HepG2 (cell line): ENCODE measurements around the gene ANKRD55. TPM values are rescaled to one million over a fixed set of nuclear protein-coding genes. Genes with fewer than 3 reads are reported as not detected.

Experiments
- ATAC-seq: fragments of 200-7000 bp; cut with Tn5 transposase; 3 replicates; pipeline ENCODE4 v1.9.1; 2020; ENCODE audit warnings: mild to moderate bottlenecking, moderate library complexity
- BruUV-seq: library from RNA; stranded (reverse); fragments of 400-500 nt; replicated peaks from 2 replicates; lab custom pipeline; 2021; lab: Mats Ljungman, UMichigan
- CTCF ChIA-PET: fragments of 300-600 bp; formaldehyde crosslinking; extraction: SDS; loops from one replicate; lab custom pipeline; 2021; ENCODE audit warnings: low total read pairs, inconsistent platforms, low intra/inter-chr PET ratio; lab: Yijun Ruan, JAX
- POLR2A ChIA-PET: fragments of 350-600 bp; sonication (Branson Sonifier 250); formaldehyde crosslinking; loops from one replicate; lab custom pipeline; 2020; ENCODE audit warnings: antibody characterized with exemption, inconsistent platforms; lab: Yijun Ruan, JAX
- DNase-seq: peaks from one replicate; pipeline ENCODE4 v3.0.0-alpha.2; 2015; ENCODE audit warnings: low spot score
- FAIRE-seq: peaks from 3 replicates; lab custom pipeline; 2011; peaks lifted over from hg19 to GRCh38; lab: Jason Lieb, UNC
- H2AFZ ChIP-seq: one replicate; pipeline ENCODE4 v1.6.1; 2011; ENCODE audit warnings: low read length, inconsistent platforms
- H3K27ac ChIP-seq: fragments of 300-600 bp; 3 replicates; pipeline ENCODE4 v1.8.0; 2011; ENCODE audit warnings: mixed run types, mild to moderate bottlenecking, mixed read lengths, low read length, inconsistent platforms; ENCODE audit not compliant: insufficient read depth; ENCODE audit errors: extremely low read length
- H3K27me3 ChIP-seq, 2 experiments: fragments of 200-600 bp in 1 of 2; 2 replicates in 1 of 2; 3 replicates in 1 of 2; pipeline versions ENCODE4 v1.6.0 to v1.8.0; 2011; ENCODE audit warnings: low read length in 2 of 2, mild to moderate bottlenecking in 2 of 2, moderate library complexity in 2 of 2, inconsistent platforms in 1 of 2; ENCODE audit not compliant: insufficient read depth in 2 of 2, control insufficient read depth in 1 of 2
- H3K36me3 ChIP-seq, 2 experiments: fragments of 200-600 bp in 1 of 2; replicated peaks in 1 of 2; 2 replicates in 1 of 2; 3 replicates in 1 of 2; pipeline versions ENCODE4 v1.5.1 to v1.8.0; 2011; ENCODE audit warnings: low read length in 2 of 2, inconsistent platforms in 1 of 2; ENCODE audit not compliant: insufficient read depth in 2 of 2, control insufficient read depth in 1 of 2
- H3K4me1 ChIP-seq: 2 replicates; pipeline ENCODE4 v1.5.1; 2012; ENCODE audit warnings: low read length, inconsistent platforms; ENCODE audit not compliant: insufficient read depth
- H3K4me2 ChIP-seq: 2 replicates; pipeline ENCODE4 v1.6.0; 2011; ENCODE audit warnings: low read depth, low read length, inconsistent platforms
- H3K4me3 ChIP-seq, 3 experiments: fragments of 200-600 bp in 1 of 3; sonication (generic), shearing (Covaris generic) in 1 of 3; replicated peaks in 1 of 3; 2 replicates each; pipeline ENCODE4 v1.5.1; 2011 to 2016; ENCODE audit warnings: low read length in 3 of 3, inconsistent platforms in 2 of 3, low read depth in 2 of 3, mild to moderate bottlenecking in 2 of 3, control low read depth in 1 of 3, mixed read lengths in 1 of 3; ENCODE audit not compliant: insufficient read depth in 1 of 3
- H3K79me2 ChIP-seq: one replicate; pipeline ENCODE4 v1.6.1; 2011; ENCODE audit warnings: low read length, inconsistent platforms; ENCODE audit not compliant: insufficient read depth
- H3K9ac ChIP-seq: 2 replicates; pipeline ENCODE4 v1.6.0; 2011; ENCODE audit warnings: mild to moderate bottlenecking, low read depth, low read length, inconsistent platforms; ENCODE audit not compliant: insufficient read depth
- H3K9me3 ChIP-seq: 2 replicates; pipeline ENCODE4 v1.5.1; 2012; ENCODE audit warnings: mild to moderate bottlenecking, low read length
- H4K20me1 ChIP-seq: 2 replicates; pipeline ENCODE4 v1.6.0; 2011; ENCODE audit warnings: inconsistent platforms, mild to moderate bottlenecking, low read length, moderate library complexity; ENCODE audit not compliant: insufficient read depth
- ARID3A ChIP-seq: IDR thresholded peaks from 2 replicates; pipeline ENCODE4 v1.6.1; 2012; ENCODE audit warnings: low read depth, low read length, improper control_type of control experiment
- CCDC6 ChIP-seq: sonication (generic); formaldehyde crosslinking; IDR thresholded peaks from 2 replicates; pipeline ENCODE4 v1.8.1; 2022; ENCODE audit warnings: mild to moderate bottlenecking, missing genetic modification reagents, moderate library complexity
- CREB1 ChIP-seq, 2 experiments: fragments of 450-650 bp in 1 of 2; IDR thresholded peaks; 2 replicates each; pipeline ENCODE4 v1.6.1; 2016 to 2017; ENCODE audit warnings: control low read depth in 1 of 2, mild to moderate bottlenecking in 1 of 2, missing compliant biosample characterization in 1 of 2, missing genetic modification characterization in 1 of 2
- CSRNP2 ChIP-seq: sonication (generic); formaldehyde crosslinking; conservative IDR thresholded peaks from 2 replicates; pipeline ENCODE4 v1.8.0; 2022; ENCODE audit warnings: low read depth, missing genetic modification reagents
- EP300 ChIP-seq, 3 experiments: sonication (generic) in 1 of 3; formaldehyde crosslinking in 1 of 3; IDR thresholded peaks; 2 replicates each; pipeline versions ENCODE4 v1.5.1 to v1.6.1; 2011 to 2020; ENCODE audit warnings: low read depth in 2 of 3, low read length in 2 of 3, borderline replicate concordance in 1 of 3, improper control_type of control experiment in 1 of 3, mild to moderate bottlenecking in 1 of 3, missing genetic modification reagents in 1 of 3, moderate library complexity in 1 of 3
- JARID2 ChIP-seq: sonication (generic); formaldehyde crosslinking; IDR thresholded peaks from 2 replicates; pipeline ENCODE4 v1.8.1; 2023; ENCODE audit warnings: missing genetic modification reagents, inconsistent platforms; ENCODE audit not compliant: insufficient replicate concordance
- NCOA2 ChIP-seq: sonication (generic); formaldehyde crosslinking; IDR thresholded peaks from 2 replicates; pipeline ENCODE4 v1.8.0; 2022; ENCODE audit warnings: inconsistent platforms
- NR3C1 ChIP-seq: sonication (generic); formaldehyde crosslinking; IDR thresholded peaks from 2 replicates; pipeline ENCODE4 v1.4.0; 2020; ENCODE audit warnings: missing genetic modification reagents
- SAP130 ChIP-seq: IDR thresholded peaks from 2 replicates; pipeline ENCODE4 v1.6.1; 2016; ENCODE audit warnings: low read depth
- SIX1 ChIP-seq: sonication (generic); formaldehyde crosslinking; IDR thresholded peaks from 2 replicates; pipeline ENCODE4 v1.4.0; 2020; ENCODE audit warnings: missing genetic modification reagents, borderline replicate concordance
- SOX13 ChIP-seq, 3 experiments: fragments of 450-650 bp in 1 of 3; sonication (generic) in 1 of 3; formaldehyde crosslinking in 1 of 3; IDR thresholded peaks in 2 of 3; conservative IDR thresholded peaks in 1 of 3; 2 replicates each; pipeline versions ENCODE4 v1.5.0 to v1.6.1; 2016 to 2020; ENCODE audit warnings: antibody characterized with exemption in 1 of 3, mild to moderate bottlenecking in 1 of 3, missing compliant biosample characterization in 1 of 3, missing genetic modification reagents in 1 of 3, moderate library complexity in 1 of 3
- TCF12 ChIP-seq, 2 experiments: fragments of 450-650 bp in 1 of 2; sonication (generic) in 1 of 2; formaldehyde crosslinking in 1 of 2; IDR thresholded peaks; 2 replicates each; pipeline versions ENCODE4 v1.6.1 to v1.8.0; 2017 to 2022; ENCODE audit warnings: antibody characterized with exemption in 1 of 2, mild to moderate bottlenecking in 1 of 2, missing genetic modification reagents in 1 of 2, moderate library complexity in 1 of 2
- U2AF2 ChIP-seq: fragments of 200-400 bp; formaldehyde crosslinking; IDR thresholded peaks from 2 replicates; pipeline ENCODE4 v1.6.1; 2017; ENCODE audit warnings: low read depth, mild to moderate bottlenecking, low read length
- ZNF275 ChIP-seq: sonication (generic); formaldehyde crosslinking; IDR thresholded peaks from 2 replicates; pipeline ENCODE4 v1.8.0; 2022; ENCODE audit warnings: missing genetic modification reagents, mild to moderate bottlenecking, inconsistent platforms, borderline replicate concordance
- ZNF317 ChIP-seq: sonication (generic); formaldehyde crosslinking; IDR thresholded peaks from 2 replicates; pipeline ENCODE4 v1.5.0; 2020; ENCODE audit warnings: mild to moderate bottlenecking, missing genetic modification reagents
- ZNF768 ChIP-seq: sonication (generic); formaldehyde crosslinking; IDR thresholded peaks from 2 replicates; pipeline ENCODE4 v1.4.0; 2020; ENCODE audit warnings: missing genetic modification reagents
- ZNF780A ChIP-seq: sonication (generic); formaldehyde crosslinking; IDR thresholded peaks from 2 replicates; pipeline ENCODE4 v1.8.0; 2022; ENCODE audit warnings: mild to moderate bottlenecking, missing genetic modification reagents, moderate library complexity
- ZZZ3 ChIP-seq: sonication (generic); formaldehyde crosslinking; IDR thresholded peaks from 2 replicates; pipeline ENCODE4 v1.4.0; 2020; ENCODE audit warnings: missing genetic modification reagents, mild to moderate bottlenecking, borderline replicate concordance
- WGBS: methylation state at CpG from one replicate; pipeline ENCODE4 v1.1.6; 2017; ENCODE audit warnings: low lambda C conversion rate; 5-methylcytosine and 5-hydroxymethylcytosine counted together
- in situ Hi-C: cut with HindIII; loops from 2 replicates; pipeline ENCODE4 v1.10.0; 2017; ENCODE audit warnings: low pct_unique_long_range_greater_than_20kb; ENCODE audit not compliant: extremely low pct_ligation_motif_present
- intact Hi-C: fragments of 100-400 bp; cut with micrococcal nuclease; formaldehyde crosslinking; loops from one replicate; pipeline ENCODE4 v1.10.0; 2022; ENCODE audit not compliant: unreplicated experiment
- polyA plus RNA-seq, 8 experiments: library from polyadenylated mRNA; depleted of rRNA in 3 of 8; stranded (reverse) in 7 of 8; unstranded in 1 of 8; fragments of >200 nt; fragmentation: Illumina TruSeq in 4 of 8; extraction: Trizol in 4 of 8; gene quantifications; 2 replicates each; pipeline versions ENCODE4 v1.2.1 to v1.2.3, GENCODE V29; 2011 to 2016; ENCODE audit warnings: low read depth in 4 of 8, missing spikeins in 1 of 8, mixed read lengths in 1 of 8; ENCODE audit not compliant: insufficient read depth in 1 of 8
- total RNA-seq, 5 experiments: library from RNA; depleted of rRNA; stranded (reverse); fragments of >200 nt; fragmentation: Illumina TruSeq; extraction: Trizol; gene quantifications; 2 replicates each; pipeline ENCODE4 v1.2.3, GENCODE V29; 2016; ENCODE audit warnings: low read depth in 1 of 5

ANKRD55 gene
- total and polyA plus RNA-seq, 2 of the 13 experiments (the other 11 are each of a cell fraction or from before 2014, with no cell fraction given), result 0.11 to 0.28 TPM

GRCh38 chr5:56212130-56212879 is 20.8 kb downstream of the ANKRD55 start:
- Histone ChIP-seq H3K4me1 (peaks cover 68% of the 10 kb centered on the region), H3K36me3 (no peaks in the 10 kb centered on the region), H4K20me1 (no peaks in the 10 kb centered on the region), H3K4me3 (no peak overlapping the region), H3K9me3 (peaks cover 9% of the 10 kb centered on the region), H2AFZ (no peak overlapping the region), H3K27me3 (no peaks in the 10 kb centered on the region), H3K27ac (peak overlapping the region; percentile 60), H3K9ac (no peak overlapping the region), H3K79me2 (no peaks in the 10 kb centered on the region), H3K4me2 (no peak overlapping the region)
- CTCF ChIA-PET, result no interaction called here
- BruUV-seq, result no TSS peak
- WGBS, result 80% methylated on average over 4 of the region's 4 CpGs
- no peak for ATAC-seq
- no peak for FAIRE-seq
- intact Hi-C loops, result no loop called here
- in situ Hi-C loops, result no loop called here
- DNase-seq, result peak; percentile 18
- POLR2A ChIA-PET, result interaction anchor here (1.0 to 1.8 kb wide), 3 partner anchors 10 to 278 kb away, joined by 4 to 5 read pairs (median 5); partner anchors contain the start of gene IL6ST
- no peak for TF ChIP-seq U2AF2
- TF ChIP-seq CCDC6 (CRISPR knock-in tag), result no peak
- no peak for TF ChIP-seq CREB1 (IDR thresholded peaks at IDR 0.05)
- no peak for TF ChIP-seq CREB1 (CRISPR knock-in tag; IDR thresholded peaks at IDR 0.05)
- no peak for TF ChIP-seq SOX13 (IDR thresholded peaks at IDR 0.05)
- TF ChIP-seq SOX13 (CRISPR knock-in tag; conservative IDR thresholded peaks at IDR 0.05 in 1 of 2, IDR thresholded peaks at IDR 0.05 in 1 of 2), result peak in 1 of 2 experiments; percentile 32; a peak in 1 of 4 replicates
- TF ChIP-seq SIX1 (CRISPR knock-in tag), result peak; percentile 78; the same call in 1 of the 2 replicates
- TF ChIP-seq ZZZ3, result no peak
- no peak for TF ChIP-seq SAP130 (CRISPR knock-in tag)
- no peak for TF ChIP-seq NR3C1 (CRISPR knock-in tag)
- TF ChIP-seq ZNF768 (CRISPR knock-in tag), result peak; percentile 65; the same call in 1 of the 2 replicates
- TF ChIP-seq ZNF780A, result no peak
- no peak for TF ChIP-seq ZNF275 (CRISPR knock-in tag)
- TF ChIP-seq ARID3A, result 0 out of 2 replicates have a peak, but pooled peaks have one; percentile 24
- TF ChIP-seq EP300 (IDR thresholded peaks at IDR 0.05; ENCODE audit: low read depth in 2 of 2, low read length in 2 of 2), result no peak
- no peak for TF ChIP-seq EP300 (CRISPR knock-in tag; IDR thresholded peaks at IDR 0.05; ENCODE audit: borderline replicate concordance)
- no peak for TF ChIP-seq NCOA2
- TF ChIP-seq TCF12 (IDR thresholded peaks at IDR 0.05), result no peak
- TF ChIP-seq TCF12 (CRISPR knock-in tag; IDR thresholded peaks at IDR 0.05), result no peak
- no peak for TF ChIP-seq JARID2 (CRISPR knock-in tag)
- no peak for TF ChIP-seq CSRNP2 (CRISPR knock-in tag)
- no peak for TF ChIP-seq ZNF317 (CRISPR knock-in tag)
